Adrenal gland (tissue), 12 donors: ENCODE results near the gene MAP3K2. TPM values are rescaled to one million over a fixed set of nuclear protein-coding genes. Genes with fewer than 3 reads are reported as not detected.

Experiments
- DNase-seq, 7 donors: peaks; one replicate each; pipeline ENCODE4 v3.0.0-alpha.2; 2019 to 2020
- H3K27ac ChIP-seq, 5 donors: fragments of 200-600 bp; sonication (generic) in 4 of 5; 1 replicate in 3 of 5; 2 replicates in 2 of 5; pipeline versions ENCODE4 v1.5.1 to v1.8.0; 2016 to 2020; ENCODE audit warnings: mild to moderate bottlenecking in 1 of 5
- H3K27me3 ChIP-seq: fragments of 200-600 bp; 2 replicates; pipeline ENCODE4 v1.8.0; 2021
- H3K36me3 ChIP-seq, 2 donors: fragments of 200-600 bp; replicated peaks in 1 of 2; 1 replicate in 1 of 2; 2 replicates in 1 of 2; pipeline versions ENCODE4 v1.5.1 to v1.8.0; 2018 to 2022
- H3K4me1 ChIP-seq, 2 donors: fragments of 200-600 bp; replicated peaks in 1 of 2; 1 replicate in 1 of 2; 2 replicates in 1 of 2; pipeline versions ENCODE4 v1.5.1 to v1.8.0; 2018 to 2021
- H3K4me3 ChIP-seq, 4 donors: fragments of 200-600 bp; sonication (generic) in 3 of 4; one replicate each; pipeline ENCODE4 v1.5.1; 2016 to 2018
- H3K9me3 ChIP-seq, 3 donors: fragments of 200-600 bp; sonication (generic) in 1 of 3; replicated peaks in 1 of 3; 1 replicate in 2 of 3; 2 replicates in 1 of 3; pipeline versions ENCODE4 v1.5.1 to v1.8.0; 2016 to 2021
- CTCF ChIP-seq, 6 experiments: fragments of 450-650 bp in 4 of 6; fragments of 200-600 bp in 2 of 6; sonication (generic) in 1 of 6; IDR thresholded peaks; 1 replicate in 5 of 6; 2 replicates in 1 of 6; pipeline versions ENCODE4 v1.5.1 to v1.8.0; 2016 to 2021; ENCODE audit warnings: antibody characterized with exemption in 6 of 6, mild to moderate bottlenecking in 2 of 6, moderate library complexity in 1 of 6
- POLR2A ChIP-seq, 2 donors: fragments of 450-650 bp; IDR thresholded peaks; one replicate each; pipeline ENCODE4 v1.6.1; 2017; ENCODE audit warnings: antibody characterized with exemption in 2 of 2, mild to moderate bottlenecking in 2 of 2, moderate library complexity in 1 of 2
- WGBS, 4 donors: extraction: QIAGEN DNeasy Blood & Tissue Kit in 2 of 4; methylation state at CpG; one replicate each; pipeline versions ENCODE4 v1.1.5 to v1.1.7; 2013 to 2017; 5-methylcytosine and 5-hydroxymethylcytosine counted together
- intact Hi-C, 2 donors: fragments of 100-400 bp; cut with DNase I; formaldehyde crosslinking; loops; one replicate each; pipeline versions ENCODE4 v1.14.1 to v1.15.0; 2022 to 2023
- polyA plus RNA-seq, 3 donors: library from polyadenylated mRNA; stranded (reverse); fragments of 200-250 nt in 2 of 3; fragments of 350-450 nt in 1 of 3; fragmentation: Illumina TruSeq in 1 of 3; extraction: RNeasy Lipid Tissue Mini Kit (QIAGEN cat#74804) in 1 of 3; gene quantifications; one replicate each; pipeline ENCODE4 v1.2.3, GENCODE V29; 2013 to 2014
- total RNA-seq, 9 donors: library from RNA; depleted of rRNA in 4 of 9; stranded (reverse); fragments of >200 nt in 4 of 9; fragments of 120-200 nt in 1 of 9; fragmentation: NEBNext Ultra II Directional in 1 of 9; extraction: Animal tissue kit (Norgen Biotek cat#: 25700) in 1 of 9; gene quantifications; one replicate each; pipeline versions ENCODE4 v1.1.0 to v1.2.4, GENCODE V29; 2013 to 2023
- donor health status: healthy with polysubstance abuse.
- donor health status: Bipolar disorder and iron deficiency.
- donor health status: DM: yes; HTN: yes; CAD: no.
- donor health status: DM: no; HTN: no; CAD: no.
- donor health status: DM: no; HTN: no; CAD: no.
- donor health status: DM: yes; HTN: yes; CAD: no.

Gene MAP3K2
- total and polyA plus RNA-seq, 12 donors, result 4.2 to 91.6 (median 49.2) TPM

- intact Hi-C loops, result no loop called here
- H3K9me3 ChIP-seq, result no peaks in the 10 kb centered on the region
- H3K4me3 ChIP-seq, result no peak overlapping the region
- TF ChIP-seq CTCF (IDR thresholded peaks at IDR 0.05), result no peak
- TF ChIP-seq POLR2A (IDR thresholded peaks at IDR 0.05), result no peak
- H3K4me1 ChIP-seq, result peaks cover 0 to 16% of the 10 kb centered on the region in 2 donors
- 95 to 100% (median 98%) methylated on average over 1 of the region's 1 CpG for WGBS, 4 donors
- H3K27me3 ChIP-seq, result no peaks in the 10 kb centered on the region
- no peak overlapping the region for H3K27ac ChIP-seq
- peaks cover 0 to 4% of the 10 kb centered on the region in 2 donors for H3K36me3 ChIP-seq
- no peak for DNase-seq
Measured at GRCh38 chr2:127342101-127342500, 45.7 kb downstream of the MAP3K2 start.

GRCh38 chr2:127332335-127332734 lies 55.4 kb downstream of the MAP3K2 start:
- TF ChIP-seq POLR2A (IDR thresholded peaks at IDR 0.05) (no peak), CTCF (IDR thresholded peaks at IDR 0.05) (no peak)
- no peak overlapping the region for H3K4me3 ChIP-seq
- no peaks in the 10 kb centered on the region for H3K4me1 ChIP-seq
- no peak for DNase-seq
- WGBS, 4 donors, result 87 to 100% (median 94%) methylated on average over 1 of the region's 1 CpG
- intact Hi-C loops, result no loop called here
- no peaks in the 10 kb centered on the region for H3K27me3 ChIP-seq
- H3K9me3 ChIP-seq, result peaks cover 0 to 4% (median 0%) of the 10 kb centered on the region in 3 donors
- peaks cover 0 to 17% of the 10 kb centered on the region in 2 donors for H3K36me3 ChIP-seq
- no peak overlapping the region for H3K27ac ChIP-seq

- no peaks in the 10 kb centered on the region for H3K27me3 ChIP-seq
- H3K4me1 ChIP-seq, result no peaks in the 10 kb centered on the region
- H3K27ac ChIP-seq, result no peak overlapping the region
- H3K9me3 ChIP-seq, result no peaks in the 10 kb centered on the region
- DNase-seq, result no peak
- intact Hi-C loops, result no loop called here
- H3K4me3 ChIP-seq, result no peak overlapping the region
- no peak for TF ChIP-seq POLR2A (IDR thresholded peaks at IDR 0.05)
- TF ChIP-seq CTCF (IDR thresholded peaks at IDR 0.05), result no peak
- WGBS, 4 donors, result 95 to 100% (median 98%) methylated on average over 1 of the region's 1 CpG
- H3K36me3 ChIP-seq, result peaks cover 0 to 17% of the 10 kb centered on the region in 2 donors
Measured at GRCh38 chr2:127330753-127331152, 57.0 kb downstream of the MAP3K2 start.

GRCh38 chr2:127326289-127326945 lies 61.4 kb downstream of the MAP3K2 start:
- DNase-seq, result no peak
- H3K9me3 ChIP-seq, result no peaks in the 10 kb centered on the region
- TF ChIP-seq CTCF (IDR thresholded peaks at IDR 0.05), result no peak
- TF ChIP-seq POLR2A (IDR thresholded peaks at IDR 0.05), result no peak
- H3K36me3 ChIP-seq, result peaks cover 0 to 51% of the 10 kb centered on the region in 2 donors
- no peaks in the 10 kb centered on the region for H3K4me1 ChIP-seq
- H3K27ac ChIP-seq, result no peak overlapping the region
- no peaks in the 10 kb centered on the region for H3K27me3 ChIP-seq
- H3K4me3 ChIP-seq, result no peak overlapping the region
- WGBS, 4 donors, result 81 to 90% (median 85%) methylated on average over 2 of the region's 2 CpGs
- intact Hi-C loops, result no loop called here
